GM18951 (cell line): ENCODE data around the gene RBM24.

ENCODE experiments used
- POLR2A ChIP-seq: IDR thresholded peaks from 4 replicates; pipeline ENCODE4 v1.6.1; 2011; ENCODE audit warnings: mild to moderate bottlenecking; ENCODE audit not compliant: insufficient read length, insufficient read depth; ENCODE audit errors: extremely low read depth
- in situ Hi-C: fragments of 300-500 bp; cut with MboI; formaldehyde crosslinking; loops from one replicate; pipeline ENCODE4 v1.12.0; 2022; ENCODE audit warnings: low sequenced_read_pairs, mixed read lengths, inconsistent platforms; ENCODE audit not compliant: unreplicated experiment

Gene RBM24

DNA sequence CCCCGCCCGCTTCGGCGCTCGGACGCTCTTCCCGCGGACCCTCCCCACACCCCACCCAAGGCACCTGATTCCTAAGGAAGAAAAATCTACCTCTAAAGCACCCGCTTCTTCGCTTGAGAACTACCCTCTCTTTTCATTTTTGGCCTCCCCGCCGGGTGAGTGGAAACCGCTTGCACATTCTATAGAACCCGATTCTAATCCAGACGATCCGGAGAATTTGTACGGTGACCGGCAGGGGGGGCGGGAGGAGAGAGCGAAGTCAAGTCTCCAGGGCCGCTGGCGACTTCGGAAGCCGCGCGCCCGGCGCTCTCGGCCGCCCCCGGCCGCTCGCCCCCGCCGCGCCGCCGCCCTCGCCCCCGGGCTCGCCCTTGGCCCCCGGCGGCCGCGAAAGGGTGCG, at the start of gene RBM24:
RBM24 (plus strand) TSS at position 262 of the 397 bp plus-strand sequence. CDS start 221 bp downstream, outside the sequence.
- TF ChIP-seq POLR2A: no peak
- in situ Hi-C loops: no loop called here

DNA sequence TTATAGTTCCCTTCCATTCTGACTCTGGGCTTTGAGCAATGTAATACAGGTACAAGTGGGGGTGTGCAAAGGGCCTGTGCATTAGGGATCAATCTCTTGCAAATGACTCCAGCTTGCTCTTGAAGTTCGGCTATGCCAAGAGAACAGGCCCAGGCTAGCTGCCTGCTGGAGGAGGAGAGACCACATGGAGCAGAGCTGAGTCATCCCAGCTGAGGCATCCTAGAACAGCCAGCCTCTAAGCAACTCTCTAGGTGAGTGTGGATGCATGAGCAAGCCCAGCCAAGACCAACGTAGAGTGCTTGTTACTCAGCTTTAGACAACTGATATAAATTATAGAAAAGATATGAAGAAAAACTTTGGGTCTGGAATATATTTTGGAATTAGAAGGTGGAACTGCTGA, 47.6 kb upstream of the RBM24 start:
- in situ Hi-C loops: no loop called here

DNA sequence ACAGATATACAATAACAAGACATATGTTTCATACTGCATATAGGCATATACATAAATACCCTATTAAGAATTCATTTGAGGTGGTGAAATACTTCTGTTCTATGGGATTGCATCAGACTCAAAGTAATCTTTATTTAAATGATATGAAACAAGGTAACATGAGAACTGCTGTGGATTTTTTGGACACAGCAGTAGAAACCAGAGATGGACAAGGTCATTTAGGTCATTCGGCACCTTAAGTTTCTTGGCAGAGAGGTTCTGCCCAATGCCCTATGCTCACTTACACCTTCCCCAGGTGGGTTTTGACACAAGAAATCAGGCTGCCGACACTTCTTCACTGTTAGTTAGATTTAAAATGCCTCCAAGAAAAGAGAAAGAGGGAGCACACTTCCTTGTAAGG, 43.9 kb upstream of the RBM24 start:
- TF ChIP-seq POLR2A: no peak
- in situ Hi-C loops: no loop called here

More for the DNA sequence above, 47.6 kb upstream of the RBM24 start:
- no peak for TF ChIP-seq POLR2A

DNA sequence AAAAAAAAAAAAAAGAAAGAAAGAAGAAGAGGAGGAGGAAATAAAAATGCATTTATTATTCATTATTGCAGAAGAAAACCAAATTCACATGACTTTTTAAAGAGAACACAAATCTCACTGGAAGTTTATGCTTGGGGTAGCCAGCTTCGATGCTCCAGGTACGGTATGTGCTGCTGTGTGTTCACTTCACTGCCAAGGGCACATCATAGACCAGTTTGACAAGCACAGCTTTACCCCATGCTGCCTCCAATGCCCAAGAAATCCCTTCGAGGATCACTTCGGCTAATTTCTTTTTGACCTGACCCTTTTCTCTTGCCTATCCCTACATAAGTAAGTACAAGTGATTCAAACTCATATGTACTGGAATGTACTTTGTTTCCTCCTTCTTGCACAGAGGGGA, 41.9 kb upstream of the RBM24 start:
- TF ChIP-seq POLR2A: no peak
- in situ Hi-C loops: no loop called here

DNA sequence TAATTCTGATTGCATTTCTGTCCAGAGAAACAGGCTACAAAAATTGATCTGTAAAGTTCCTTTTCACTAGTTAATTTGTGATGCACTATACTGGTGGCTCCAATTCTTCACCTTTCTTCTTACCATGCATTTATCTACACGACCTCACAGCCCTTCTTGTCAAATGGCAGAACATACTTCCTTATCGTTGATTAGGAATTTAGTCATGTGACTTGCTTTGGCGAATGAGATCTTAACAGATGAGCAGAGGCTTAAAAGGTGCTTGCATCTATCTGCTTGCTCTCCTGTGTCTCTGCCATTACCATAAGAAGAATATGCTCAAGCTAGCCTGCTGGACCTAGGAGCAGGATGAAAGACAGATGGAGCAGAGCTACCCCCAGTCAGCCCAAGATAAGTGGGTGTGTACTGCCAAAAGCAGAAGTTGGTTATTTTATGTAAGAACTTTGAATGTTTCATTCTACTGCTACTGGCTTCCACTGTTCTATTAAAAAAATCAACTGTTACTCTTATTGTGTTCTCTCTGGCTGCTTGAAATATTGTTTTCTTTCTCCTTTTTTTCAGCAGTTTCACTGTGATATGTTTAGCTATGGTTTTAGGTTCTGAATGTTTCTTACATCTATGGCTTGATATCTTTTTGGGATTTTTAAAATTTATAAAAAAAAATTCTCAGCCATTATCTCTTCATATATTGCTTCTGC, 40.2 kb upstream of the RBM24 start:
- in situ Hi-C loops: no loop called here
- no peak for TF ChIP-seq POLR2A

DNA sequence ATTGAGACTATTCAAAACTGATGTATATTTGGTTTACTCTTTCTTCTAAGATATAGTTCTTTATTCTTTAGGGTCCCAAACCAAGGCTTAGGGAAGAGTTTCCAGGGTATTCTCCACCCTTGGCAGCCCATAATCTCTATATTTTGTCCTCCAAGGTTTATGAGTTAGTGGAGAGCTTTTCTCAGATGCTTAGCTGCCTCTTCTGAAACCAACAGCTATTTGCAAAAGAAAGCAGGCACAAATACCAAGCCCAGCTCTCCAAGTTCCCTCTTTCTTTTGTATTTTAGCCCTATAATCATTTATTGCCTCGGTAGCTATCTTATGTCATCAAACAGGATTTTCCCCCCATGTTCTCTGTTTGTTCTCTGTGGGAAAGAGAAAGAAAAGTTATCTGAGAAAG, 39.1 kb upstream of the RBM24 start:
- no peak for TF ChIP-seq POLR2A
- in situ Hi-C loops: no loop called here

DNA sequence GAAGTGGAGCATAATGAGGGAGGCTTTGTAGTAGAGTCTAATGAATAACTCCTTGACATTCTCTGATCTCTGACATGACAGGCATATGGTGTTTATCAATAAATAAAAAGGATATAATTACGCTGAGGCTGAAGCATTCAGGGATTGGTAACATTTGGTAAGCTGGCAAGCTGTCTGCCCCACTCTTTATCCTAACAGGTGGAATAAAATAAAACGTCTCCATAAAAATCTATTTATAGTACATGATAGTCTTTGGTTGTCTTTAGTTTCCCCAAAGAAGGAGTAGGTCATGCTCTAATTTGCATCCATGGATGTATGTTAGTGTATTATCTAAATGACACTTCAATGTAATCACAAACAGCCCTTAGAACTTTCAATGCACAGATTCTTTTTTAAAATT, 30.9 kb upstream of the RBM24 start:
- no peak for TF ChIP-seq POLR2A
- in situ Hi-C loops: no loop called here

DNA sequence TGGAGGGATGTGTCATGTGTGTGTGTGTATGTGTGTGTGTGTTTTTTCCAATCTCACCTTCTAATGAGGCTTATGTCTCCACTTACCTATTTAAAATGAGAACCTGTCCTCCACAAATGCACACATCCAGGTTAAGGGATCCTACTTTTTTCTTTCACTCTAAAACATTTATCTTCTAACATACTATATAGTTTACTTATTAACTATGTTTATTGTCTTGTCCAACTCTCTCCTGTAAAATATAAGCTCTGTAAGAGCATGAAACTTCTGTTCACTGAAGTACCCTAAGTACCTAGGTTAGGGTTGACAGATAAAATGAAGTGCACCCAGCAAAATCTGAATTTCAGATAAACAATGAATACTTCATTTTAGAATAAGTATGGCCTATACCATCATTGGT, 29.2 kb upstream of the RBM24 start:
- in situ Hi-C loops: no loop called here

DNA sequence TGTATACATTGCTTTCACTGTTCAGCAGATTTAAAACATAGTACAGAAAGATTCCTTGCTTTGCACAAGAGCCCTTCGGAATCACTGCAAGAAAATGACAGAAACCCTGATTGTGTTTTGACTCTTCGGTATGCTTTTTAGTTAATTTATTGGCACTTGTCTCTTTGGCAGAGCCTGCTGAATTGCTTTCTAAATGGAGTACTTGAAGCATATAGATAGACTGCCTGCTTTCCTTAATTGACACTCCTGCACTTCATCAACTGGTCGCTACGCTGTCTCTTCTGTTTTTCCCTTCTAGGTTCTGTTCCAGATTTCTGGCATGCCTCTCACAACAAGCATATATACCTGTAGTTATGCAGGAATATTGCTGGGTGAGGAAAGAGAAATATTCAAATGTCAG, 22.4 kb upstream of the RBM24 start:
- TF ChIP-seq POLR2A: no peak
- in situ Hi-C loops: no loop called here

More for the DNA sequence above, 29.2 kb upstream of the RBM24 start:
- TF ChIP-seq POLR2A: no peak

DNA sequence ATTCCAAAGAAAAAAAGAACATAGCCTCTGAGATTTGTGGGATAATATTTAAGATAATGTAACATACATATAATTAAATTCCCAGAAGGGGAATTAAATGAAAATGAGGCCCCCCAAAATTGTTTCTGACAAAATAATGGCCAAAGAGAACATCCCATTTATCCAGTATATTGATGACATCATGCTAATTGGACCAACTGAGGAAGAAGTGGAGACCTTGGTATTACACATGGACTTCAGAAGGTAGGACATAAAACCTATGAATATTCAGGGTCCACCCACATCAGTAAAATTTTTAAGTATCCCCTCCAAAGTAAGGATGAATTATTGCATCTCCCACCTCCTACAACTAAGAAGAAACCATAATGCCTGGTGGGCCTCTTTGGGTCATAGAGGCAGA, 15.6 kb upstream of the RBM24 start:
- in situ Hi-C loops: no loop called here
- no peak for TF ChIP-seq POLR2A

DNA sequence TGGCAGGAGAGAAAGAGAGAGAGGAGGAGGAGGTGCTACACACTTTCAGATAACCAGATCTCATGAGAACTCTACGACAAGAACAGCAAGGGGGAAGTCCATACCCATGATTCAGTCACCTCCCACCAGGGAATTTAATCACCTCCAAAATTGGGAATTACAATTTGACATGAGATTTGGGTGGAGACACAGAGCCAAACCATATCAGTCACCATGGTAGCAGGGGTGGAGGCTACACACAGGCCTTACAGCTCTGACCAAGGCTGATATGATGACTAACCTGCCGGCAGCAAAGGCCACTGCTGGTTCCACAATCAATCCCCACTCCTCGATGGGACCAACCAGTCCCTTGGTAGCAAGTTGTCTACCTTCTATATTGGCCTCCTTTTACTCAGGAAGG, 13.6 kb upstream of the RBM24 start:
- TF ChIP-seq POLR2A: no peak
- in situ Hi-C loops: no loop called here

DNA sequence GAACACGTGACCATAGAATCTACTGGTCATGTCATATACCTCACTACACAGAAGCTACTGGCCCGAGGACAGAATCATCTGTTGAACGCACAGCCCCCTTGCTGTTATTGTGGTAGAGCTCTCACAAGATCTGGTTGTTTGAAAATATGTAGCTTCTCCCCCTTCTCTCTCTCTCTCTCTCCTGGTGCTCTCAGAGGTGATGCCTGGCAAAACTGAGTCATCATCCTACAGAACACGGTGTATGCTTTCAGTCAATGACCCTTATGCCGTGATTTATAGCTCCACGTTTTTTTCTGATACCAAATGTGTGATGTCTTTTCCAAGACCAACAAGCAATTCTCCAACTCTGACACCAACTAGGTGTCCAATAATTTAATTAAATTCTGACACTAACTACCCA, 13.0 kb upstream of the RBM24 start:
- TF ChIP-seq POLR2A: no peak
- in situ Hi-C loops: no loop called here

DNA sequence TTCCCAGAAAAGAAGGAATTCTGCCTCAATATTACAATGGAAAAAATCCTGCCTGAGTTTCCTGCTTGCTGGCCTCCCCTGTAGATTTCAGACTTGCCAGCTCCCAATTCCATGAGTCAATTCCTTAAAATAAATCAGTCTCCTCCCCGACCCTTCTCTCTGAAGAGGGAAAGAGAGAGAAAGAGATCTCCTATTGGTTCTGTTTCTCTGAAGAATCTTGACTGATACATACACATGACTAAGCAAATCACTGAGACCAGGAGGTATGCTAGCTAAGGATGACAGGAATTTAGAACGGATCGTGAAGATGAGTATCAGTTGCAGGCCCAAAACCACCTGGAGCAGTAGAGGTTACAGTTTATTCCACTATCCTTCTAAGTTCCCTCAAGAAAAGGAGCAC, 11.3 kb upstream of the RBM24 start:
- in situ Hi-C loops: no loop called here
- TF ChIP-seq POLR2A: no peak

DNA sequence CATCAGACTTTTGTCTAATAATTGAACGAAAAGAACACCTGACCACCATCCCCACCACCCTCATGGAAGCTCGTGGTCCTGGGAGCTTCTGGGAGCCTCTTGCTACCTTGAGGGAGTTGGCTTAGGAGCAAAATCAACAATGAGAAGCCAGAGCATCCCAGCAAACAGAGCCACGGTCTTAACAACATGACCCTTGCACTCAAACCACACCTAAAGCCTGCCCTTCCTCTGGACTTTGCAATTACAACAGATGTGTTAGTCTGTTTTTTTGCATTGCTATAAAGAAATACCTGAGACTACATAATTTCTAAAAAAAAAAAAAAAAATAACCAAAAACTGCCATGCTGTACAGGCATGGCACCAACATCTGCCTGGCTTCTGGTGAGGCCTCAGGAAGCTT, 9.5 kb upstream of the RBM24 start:
- no peak for TF ChIP-seq POLR2A
- in situ Hi-C loops: no loop called here

DNA sequence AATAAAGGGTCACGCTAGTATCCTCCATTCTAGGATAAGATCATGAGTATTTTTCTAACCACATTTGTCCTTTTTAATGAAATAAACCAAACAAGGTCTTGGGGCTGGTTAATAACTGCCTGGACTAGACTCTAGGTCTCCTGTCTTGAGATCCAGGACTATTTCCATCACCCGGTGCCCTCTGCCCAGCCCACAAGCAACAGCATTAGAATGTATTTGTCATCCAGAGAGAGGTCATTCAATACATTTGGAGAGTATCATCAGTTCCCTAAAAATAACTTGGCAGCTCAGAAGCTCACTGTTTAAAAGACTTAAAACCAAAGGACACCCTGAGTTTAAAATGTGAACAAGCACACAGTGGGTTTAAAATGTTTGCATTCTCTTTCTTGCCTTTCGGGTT, 4.4 kb upstream of the RBM24 start:
- TF ChIP-seq POLR2A: no peak
- in situ Hi-C loops: no loop called here
